ENCODE data around the gene JAK1. TPM values are rescaled to one million over a fixed set of nuclear protein-coding genes. Genes with fewer than 3 reads are reported as not detected.

Gene JAK1
- total RNA-seq, 4 donors from 2014 or later: 59.7 to 92.7 (median 64.1) TPM

GRCh38 chr1:64843675-64844074 lies 122.7 kb downstream of the JAK1 start:
- intact Hi-C loops (cut with DNase I): no loop called here
- H3K27me3 ChIP-seq: no peaks in the 10 kb centered on the region
- no peak for TF ChIP-seq CTCF (IDR thresholded peaks at IDR 0.05)
- H3K4me3 ChIP-seq: no peak overlapping the region
- H3K27ac ChIP-seq: no peak overlapping the region
- no peak for DNase-seq
- WGBS, 2 donors: 84 to 93% methylated on average over 7 to 9 of the region's 9 CpGs
- no peaks in the 10 kb centered on the region for H3K9me3 ChIP-seq
- peaks cover 12 to 98% (median 15%) of the 10 kb centered on the region in 3 donors for H3K36me3 ChIP-seq
- peaks cover 0 to 19% (median 3%) of the 10 kb centered on the region in 3 donors for H3K4me1 ChIP-seq

- intact Hi-C loops (cut with DNase I): no loop called here
- H3K9me3 ChIP-seq: no peaks in the 10 kb centered on the region
- no peak overlapping the region for H3K4me3 ChIP-seq
- WGBS, 2 donors: 100% methylated on average over 1 of the region's 2 CpGs; no CpG with 5 or more reads in 1 of the 2 donors
- DNase-seq: no peak
- no peaks in the 10 kb centered on the region for H3K27me3 ChIP-seq
- no peak for TF ChIP-seq POLR2A (IDR thresholded peaks at IDR 0.05)
- no peak for TF ChIP-seq CTCF (IDR thresholded peaks at IDR 0.05)
- H3K36me3 ChIP-seq: peaks cover 12 to 98% (median 21%) of the 10 kb centered on the region in 3 donors
- H3K4me1 ChIP-seq: peaks cover 0 to 19% (median 3%) of the 10 kb centered on the region in 3 donors
- peak overlapping the region in 1 of 4 donors; percentile 8 for H3K27ac ChIP-seq
Measured at GRCh38 chr1:64842224-64842623, 124.1 kb downstream of the JAK1 start.

GRCh38 chr1:64841330-64842065 lies 124.9 kb downstream of the JAK1 start:
- TF ChIP-seq CTCF (IDR thresholded peaks at IDR 0.05) (no peak), POLR2A (IDR thresholded peaks at IDR 0.05) (no peak)
- H3K27me3 ChIP-seq: no peaks in the 10 kb centered on the region
- peak overlapping the region in 1 of 4 donors; percentile 1 for H3K27ac ChIP-seq
- WGBS, 2 donors: 52 to 71% methylated on average over 6 of the region's 6 CpGs
- H3K4me3 ChIP-seq: no peak overlapping the region
- intact Hi-C loops (cut with DNase I): no loop called here
- no peaks in the 10 kb centered on the region for H3K9me3 ChIP-seq
- peaks cover 0 to 19% (median 3%) of the 10 kb centered on the region in 3 donors for H3K4me1 ChIP-seq
- DNase-seq: no peak
- peaks cover 12 to 98% (median 28%) of the 10 kb centered on the region in 3 donors for H3K36me3 ChIP-seq

GRCh38 chr1:64839732-64840405 lies 126.5 kb downstream of the JAK1 start:
- TF ChIP-seq POLR2A (IDR thresholded peaks at IDR 0.05) (no peak), CTCF (IDR thresholded peaks at IDR 0.05) (no peak)
- peaks cover 12 to 98% (median 37%) of the 10 kb centered on the region in 3 donors for H3K36me3 ChIP-seq
- intact Hi-C loops (cut with DNase I): no loop called here
- DNase-seq: no peak
- WGBS, 2 donors: 87 to 93% methylated on average over 9 to 10 of the region's 15 CpGs
- no peak overlapping the region for H3K27ac ChIP-seq
- no peaks in the 10 kb centered on the region for H3K27me3 ChIP-seq
- H3K4me1 ChIP-seq: peaks cover 0 to 19% (median 3%) of the 10 kb centered on the region in 3 donors
- no peaks in the 10 kb centered on the region for H3K9me3 ChIP-seq
- no peak overlapping the region for H3K4me3 ChIP-seq

GRCh38 chr1:64839261-64839660 lies 127.1 kb downstream of the JAK1 start:
- WGBS, 2 donors: 89 to 90% methylated on average over 5 of the region's 5 CpGs
- H3K4me1 ChIP-seq: peaks cover 0 to 19% (median 3%) of the 10 kb centered on the region in 3 donors
- no peaks in the 10 kb centered on the region for H3K27me3 ChIP-seq
- H3K27ac ChIP-seq: no peak overlapping the region
- DNase-seq: no peak
- intact Hi-C loops (cut with DNase I): no loop called here
- H3K9me3 ChIP-seq: no peaks in the 10 kb centered on the region
- no peak for TF ChIP-seq POLR2A (IDR thresholded peaks at IDR 0.05)
- no peak for TF ChIP-seq CTCF (IDR thresholded peaks at IDR 0.05)
- no peak overlapping the region for H3K4me3 ChIP-seq
- H3K36me3 ChIP-seq: peaks cover 12 to 98% (median 43%) of the 10 kb centered on the region in 3 donors
